ENCODE measurements around the gene TNFRSF13B. TPM values are rescaled to one million over a fixed set of nuclear protein-coding genes. Genes with fewer than 3 reads are reported as not detected.

Gene TNFRSF13B
- total RNA-seq, 1 experiment from 2014 or later = not detected

GRCh38 chr17:16945136-16945482 lies 26.8 kb downstream of the TNFRSF13B start:
- ChIA-PET CTCF (interaction anchor here (2.0 kb wide), 1 partner anchor 47 kb away, joined by 5 read pairs; no protein-coding TSS in a partner anchor), POLR2A (no interaction called here)

GRCh38 chr17:16944334-16945135 lies 27.4 kb downstream of the TNFRSF13B start:
- H3K4me1 Mint-ChIP-seq (ENCODE audit: insufficient read depth, unreplicated experiment) = no peaks in the 10 kb centered on the region
- H3K36me3 Mint-ChIP-seq (ENCODE audit: insufficient read depth, unreplicated experiment) = no peaks in the 10 kb centered on the region
- BruUV-seq (replicated peaks) = no TSS peak
- intact Hi-C loops (cut with micrococcal nuclease) = no loop called here
- H3K9me3 Mint-ChIP-seq (ENCODE audit: unreplicated experiment) = peaks cover 16% of the 10 kb centered on the region
- H3K27ac Mint-ChIP-seq (ENCODE audit: low read depth, unreplicated experiment) = no peak overlapping the region
- no peak for DNase-seq (ENCODE audit: unreplicated experiment)
- POLR2A ChIA-PET = no interaction called here
- TF ChIP-seq, protein P1, sequence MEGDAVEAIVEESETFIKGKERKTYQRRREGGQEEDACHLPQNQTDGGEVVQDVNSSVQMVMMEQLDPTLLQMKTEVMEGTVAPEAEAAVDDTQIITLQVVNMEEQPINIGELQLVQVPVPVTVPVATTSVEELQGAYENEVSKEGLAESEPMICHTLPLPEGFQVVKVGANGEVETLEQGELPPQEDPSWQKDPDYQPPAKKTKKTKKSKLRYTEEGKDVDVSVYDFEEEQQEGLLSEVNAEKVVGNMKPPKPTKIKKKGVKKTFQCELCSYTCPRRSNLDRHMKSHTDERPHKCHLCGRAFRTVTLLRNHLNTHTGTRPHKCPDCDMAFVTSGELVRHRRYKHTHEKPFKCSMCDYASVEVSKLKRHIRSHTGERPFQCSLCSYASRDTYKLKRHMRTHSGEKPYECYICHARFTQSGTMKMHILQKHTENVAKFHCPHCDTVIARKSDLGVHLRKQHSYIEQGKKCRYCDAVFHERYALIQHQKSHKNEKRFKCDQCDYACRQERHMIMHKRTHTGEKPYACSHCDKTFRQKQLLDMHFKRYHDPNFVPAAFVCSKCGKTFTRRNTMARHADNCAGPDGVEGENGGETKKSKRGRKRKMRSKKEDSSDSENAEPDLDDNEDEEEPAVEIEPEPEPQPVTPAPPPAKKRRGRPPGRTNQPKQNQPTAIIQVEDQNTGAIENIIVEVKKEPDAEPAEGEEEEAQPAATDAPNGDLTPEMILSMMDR (IDR thresholded peaks at IDR 0.05; ENCODE audit: unreplicated experiment) = no peak
- CTCF ChIA-PET = interaction anchor here (2.0 kb wide), 1 partner anchor 47 kb away, joined by 5 read pairs; no protein-coding TSS in a partner anchor
- peaks cover 54% of the 10 kb centered on the region for H3K27me3 Mint-ChIP-seq (ENCODE audit: insufficient read depth, unreplicated experiment)
- no peak overlapping the region for H3K4me3 Mint-ChIP-seq (ENCODE audit: unreplicated experiment)

More at GRCh38 chr17:16945136-16945482, 26.8 kb downstream of the TNFRSF13B start:
- peaks cover 49% of the 10 kb centered on the region for H3K27me3 Mint-ChIP-seq (ENCODE audit: insufficient read depth, unreplicated experiment)
- no peaks in the 10 kb centered on the region for H3K36me3 Mint-ChIP-seq (ENCODE audit: insufficient read depth, unreplicated experiment)
- no peak overlapping the region for H3K4me3 Mint-ChIP-seq (ENCODE audit: unreplicated experiment)
- H3K9me3 Mint-ChIP-seq (ENCODE audit: unreplicated experiment) = peaks cover 16% of the 10 kb centered on the region
- DNase-seq (ENCODE audit: unreplicated experiment) = no peak
- TF ChIP-seq, protein P1 (IDR thresholded peaks at IDR 0.05; ENCODE audit: unreplicated experiment) = no peak
- H3K4me1 Mint-ChIP-seq (ENCODE audit: insufficient read depth, unreplicated experiment) = no peaks in the 10 kb centered on the region
- intact Hi-C loops (cut with micrococcal nuclease) = no loop called here
- H3K27ac Mint-ChIP-seq (ENCODE audit: low read depth, unreplicated experiment) = no peak overlapping the region
- BruUV-seq (replicated peaks) = no TSS peak

DNA sequence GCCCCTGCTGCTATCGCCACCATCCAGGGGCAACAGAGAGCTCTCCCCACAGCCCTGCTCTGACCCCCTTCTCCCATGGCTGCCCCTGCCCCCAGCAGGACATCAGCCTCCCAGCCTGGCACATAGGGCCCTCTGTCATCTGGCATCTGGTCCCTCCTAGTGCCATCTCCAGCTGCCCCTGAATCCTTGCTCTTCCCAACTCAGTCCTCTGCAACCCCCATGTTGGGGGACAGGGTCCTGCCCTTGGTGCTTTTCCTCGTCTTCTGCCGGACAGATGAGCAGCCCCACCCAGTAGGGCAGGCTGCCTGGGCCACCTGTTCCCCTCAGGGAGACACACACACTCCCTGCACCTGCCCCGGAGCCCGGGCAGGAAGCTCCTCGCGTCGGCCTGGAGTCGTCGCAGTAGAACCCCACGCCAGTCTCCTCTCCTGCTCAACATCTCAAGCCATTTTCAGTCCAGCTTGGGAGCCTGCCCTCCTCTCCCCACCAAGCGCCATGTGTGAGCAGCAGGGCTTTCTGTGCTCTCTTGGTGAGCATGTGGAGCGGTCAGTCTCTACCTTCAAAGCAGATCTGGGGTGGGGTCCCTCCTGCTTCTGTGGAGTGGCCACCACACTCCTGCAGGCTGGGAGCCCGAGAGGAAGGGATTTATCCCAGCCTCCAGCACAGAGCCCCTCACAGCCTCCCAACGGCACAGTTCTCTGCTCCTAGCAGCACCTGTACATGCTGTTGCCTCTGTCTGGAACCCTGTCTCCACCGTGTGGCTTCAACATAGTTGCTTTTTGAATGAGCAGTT lies 28.2 kb downstream of the TNFRSF13B start:
- no TSS peak for BruUV-seq (replicated peaks)
- Mint-ChIP-seq H3K4me1 (ENCODE audit: insufficient read depth, unreplicated experiment) (no peaks in the 10 kb centered on the region), H3K36me3 (ENCODE audit: insufficient read depth, unreplicated experiment) (no peaks in the 10 kb centered on the region), H3K27ac (ENCODE audit: low read depth, unreplicated experiment) (no peak overlapping the region), H3K4me3 (ENCODE audit: unreplicated experiment) (no peak overlapping the region), H3K9me3 (ENCODE audit: unreplicated experiment) (peaks cover 9% of the 10 kb centered on the region), H3K27me3 (ENCODE audit: insufficient read depth, unreplicated experiment) (peaks cover 62% of the 10 kb centered on the region)
- POLR2A ChIA-PET = no interaction called here
- intact Hi-C loops (cut with micrococcal nuclease) = no loop called here
- CTCF ChIA-PET = interaction anchor here (0.7 to 2.0 kb wide), 2 partner anchors 21 to 48 kb away, joined by 3 to 5 read pairs; no protein-coding TSS in a partner anchor
- no peak for DNase-seq (ENCODE audit: unreplicated experiment)
- TF ChIP-seq, protein P1 (IDR thresholded peaks at IDR 0.05; ENCODE audit: unreplicated experiment) = no peak

GRCh38 chr17:16943032-16943352 lies 28.9 kb downstream of the TNFRSF13B start:
- intact Hi-C loops (cut with micrococcal nuclease) = no loop called here
- CTCF ChIA-PET = interaction anchor here (0.6 to 0.7 kb wide), 2 partner anchors 20 to 1025 kb away, joined by 3 read pairs; no protein-coding TSS in a partner anchor
- H3K36me3 Mint-ChIP-seq (ENCODE audit: insufficient read depth, unreplicated experiment) = no peaks in the 10 kb centered on the region
- peaks cover 1% of the 10 kb centered on the region for H3K9me3 Mint-ChIP-seq (ENCODE audit: unreplicated experiment)
- H3K4me1 Mint-ChIP-seq (ENCODE audit: insufficient read depth, unreplicated experiment) = no peaks in the 10 kb centered on the region
- DNase-seq (ENCODE audit: unreplicated experiment) = no peak
- POLR2A ChIA-PET = no interaction called here
- no TSS peak for BruUV-seq (replicated peaks)
- H3K27me3 Mint-ChIP-seq (ENCODE audit: insufficient read depth, unreplicated experiment) = peaks cover 69% of the 10 kb centered on the region
- no peak overlapping the region for H3K27ac Mint-ChIP-seq (ENCODE audit: low read depth, unreplicated experiment)
- TF ChIP-seq, protein P1 (IDR thresholded peaks at IDR 0.05; ENCODE audit: unreplicated experiment) = no peak
- no peak overlapping the region for H3K4me3 Mint-ChIP-seq (ENCODE audit: unreplicated experiment)
